H1 (cell line): ENCODE measurements around the gene CATSPERD.

Experiments used
- BRCA1 ChIP-seq: IDR thresholded peaks from 2 replicates; pipeline ENCODE4 v1.6.1; 2012; ENCODE audit warnings: low read depth, low read length, improper control_type of control experiment
- CBX8 ChIP-seq: fragments of 300-800, 300-1000 bp; sonication (generic); IDR thresholded peaks from 2 replicates; pipeline ENCODE4 v1.7.1; 2016; ENCODE audit warnings: low read depth, low read length, borderline replicate concordance
- CEBPB ChIP-seq: IDR thresholded peaks from 2 replicates; pipeline ENCODE4 v1.6.1; 2012; ENCODE audit warnings: low read depth, low read length
- EGR1 ChIP-seq: IDR thresholded peaks from 2 replicates; pipeline ENCODE4 v1.6.1; 2011; ENCODE audit warnings: low read depth, low read length, borderline replicate concordance
- EP300 ChIP-seq, 2 experiments: IDR thresholded peaks; 1 replicate in 1 of 2; 2 replicates in 1 of 2; pipeline ENCODE4 v1.6.1; 2011 to 2012; ENCODE audit warnings: low read depth in 2 of 2, low read length in 2 of 2, mild to moderate bottlenecking in 2 of 2, borderline replicate concordance in 1 of 2, inconsistent platforms in 1 of 2, moderate library complexity in 1 of 2
- KDM1A ChIP-seq: fragments of 200-600, 300-600 bp; sonication (generic); IDR thresholded peaks from 2 replicates; pipeline ENCODE4 v1.7.1; 2016; ENCODE audit warnings: mild to moderate bottlenecking, low read length, borderline replicate concordance
- POLR2A ChIP-seq, 2 experiments: IDR thresholded peaks; 1 replicate in 1 of 2; 2 replicates in 1 of 2; pipeline ENCODE4 v1.6.1; 2011; ENCODE audit warnings: low read depth in 2 of 2, low read length in 2 of 2, mild to moderate bottlenecking in 2 of 2; ENCODE audit errors: control extremely low read depth in 1 of 2
- POLR2AphosphoS5 ChIP-seq: IDR thresholded peaks from 2 replicates; pipeline ENCODE4 v1.6.1; 2011; ENCODE audit warnings: low read depth, low read length
- RAD21 ChIP-seq, 2 experiments: IDR thresholded peaks in 1 of 2; conservative IDR thresholded peaks in 1 of 2; 2 replicates each; pipeline ENCODE4 v1.6.1; 2011; ENCODE audit warnings: low read depth in 2 of 2, low read length in 2 of 2, improper control_type of control experiment in 1 of 2, inconsistent platforms in 1 of 2, mild to moderate bottlenecking in 1 of 2, moderate library complexity in 1 of 2
- RBBP5 ChIP-seq: IDR thresholded peaks from 2 replicates; pipeline ENCODE4 v1.7.1; 2012; ENCODE audit warnings: low read depth, mild to moderate bottlenecking, inconsistent platforms, low read length, moderate library complexity, borderline replicate concordance
- RFX5 ChIP-seq: IDR thresholded peaks from 2 replicates; pipeline ENCODE4 v1.6.1; 2011; ENCODE audit warnings: low read depth, low read length, improper control_type of control experiment, borderline replicate concordance
- RXRA ChIP-seq: IDR thresholded peaks from 2 replicates; pipeline ENCODE4 v1.6.1; 2011; ENCODE audit warnings: low read depth, mild to moderate bottlenecking, low read length, moderate library complexity; ENCODE audit not compliant: insufficient read depth
- TF ChIP-seq, protein P1 (sequence below), 3 experiments: IDR thresholded peaks; 1 replicate in 2 of 3; 2 replicates in 1 of 3; pipeline versions ENCODE4 v1.5.1 to v1.6.1; 2011; ENCODE audit warnings: low read length in 3 of 3, mild to moderate bottlenecking in 3 of 3, inconsistent platforms in 2 of 3, low read depth in 1 of 3, moderate library complexity in 1 of 3; ENCODE audit not compliant: insufficient read depth in 1 of 3; ENCODE audit errors: control extremely low read depth in 1 of 3
- TF ChIP-seq, protein P2 (sequence below): IDR thresholded peaks from 2 replicates; pipeline ENCODE4 v1.6.1; 2011; ENCODE audit warnings: low read depth, mild to moderate bottlenecking, low read length; ENCODE audit not compliant: insufficient read depth

DNA sequence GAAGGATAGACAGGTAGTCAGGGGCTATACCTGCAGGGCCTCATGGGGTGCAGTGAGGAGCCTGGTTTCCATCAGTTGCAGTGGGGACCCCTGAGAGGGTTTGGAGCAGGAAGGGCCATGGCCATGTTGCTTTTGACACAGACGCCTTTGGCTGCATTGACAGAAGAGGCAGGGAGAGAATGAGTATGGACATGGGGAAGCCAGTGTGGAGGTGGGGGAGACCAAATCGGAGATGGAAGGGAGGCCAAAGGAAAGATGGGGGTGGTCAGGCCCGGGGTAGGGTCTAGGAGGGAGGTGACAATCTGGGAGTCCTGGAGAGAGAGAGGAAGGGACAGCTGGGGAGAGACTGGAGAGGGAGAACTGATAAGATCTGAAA is 38.3 kb upstream of the CATSPERD start:
- TF ChIP-seq RFX5 (no peak), EP300 (IDR thresholded peaks at IDR 0.05; ENCODE audit: borderline replicate concordance in 1 of 2, low read depth in 2 of 2, low read length in 2 of 2) (no peak), CEBPB (no peak), POLR2AphosphoS5 (no peak), RAD21 (IDR thresholded peaks at IDR 0.05 in 1 of 2, conservative IDR thresholded peaks at IDR 0.05 in 1 of 2; ENCODE audit: low read depth in 2 of 2, low read length in 2 of 2) (no peak), KDM1A (no peak), RXRA (no peak), POLR2A (IDR thresholded peaks at IDR 0.05; ENCODE audit: control extremely low read depth in 1 of 2, low read depth in 2 of 2, low read length in 2 of 2) (no peak), RBBP5 (no peak), CBX8 (no peak), EGR1 (no peak), BRCA1 (no peak)
- TF ChIP-seq, protein P1, sequence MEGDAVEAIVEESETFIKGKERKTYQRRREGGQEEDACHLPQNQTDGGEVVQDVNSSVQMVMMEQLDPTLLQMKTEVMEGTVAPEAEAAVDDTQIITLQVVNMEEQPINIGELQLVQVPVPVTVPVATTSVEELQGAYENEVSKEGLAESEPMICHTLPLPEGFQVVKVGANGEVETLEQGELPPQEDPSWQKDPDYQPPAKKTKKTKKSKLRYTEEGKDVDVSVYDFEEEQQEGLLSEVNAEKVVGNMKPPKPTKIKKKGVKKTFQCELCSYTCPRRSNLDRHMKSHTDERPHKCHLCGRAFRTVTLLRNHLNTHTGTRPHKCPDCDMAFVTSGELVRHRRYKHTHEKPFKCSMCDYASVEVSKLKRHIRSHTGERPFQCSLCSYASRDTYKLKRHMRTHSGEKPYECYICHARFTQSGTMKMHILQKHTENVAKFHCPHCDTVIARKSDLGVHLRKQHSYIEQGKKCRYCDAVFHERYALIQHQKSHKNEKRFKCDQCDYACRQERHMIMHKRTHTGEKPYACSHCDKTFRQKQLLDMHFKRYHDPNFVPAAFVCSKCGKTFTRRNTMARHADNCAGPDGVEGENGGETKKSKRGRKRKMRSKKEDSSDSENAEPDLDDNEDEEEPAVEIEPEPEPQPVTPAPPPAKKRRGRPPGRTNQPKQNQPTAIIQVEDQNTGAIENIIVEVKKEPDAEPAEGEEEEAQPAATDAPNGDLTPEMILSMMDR (IDR thresholded peaks at IDR 0.05; ENCODE audit: control extremely low read depth in 1 of 3, insufficient read depth in 1 of 3, low read depth in 1 of 3, low read length in 3 of 3): no peak
- TF ChIP-seq, protein P2, sequence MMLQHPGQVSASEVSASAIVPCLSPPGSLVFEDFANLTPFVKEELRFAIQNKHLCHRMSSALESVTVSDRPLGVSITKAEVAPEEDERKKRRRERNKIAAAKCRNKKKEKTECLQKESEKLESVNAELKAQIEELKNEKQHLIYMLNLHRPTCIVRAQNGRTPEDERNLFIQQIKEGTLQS: no peak
